Endothelial cell of umbilical vein (primary cell): ENCODE data around the gene PSMB9. TPM values are rescaled to one million over a fixed set of nuclear protein-coding genes. Genes with fewer than 3 reads are reported as not detected.

Experiments
- BruUV-seq: library from RNA; stranded (reverse); fragments of 400-500 nt; replicated peaks from 2 replicates; lab custom pipeline; 2021; lab: Mats Ljungman, UMichigan
- CTCF ChIA-PET: fragments of 300-600, 350-600 bp; sonication (Branson Sonifier 250); formaldehyde crosslinking; loops from one replicate; lab custom pipeline; 2021; ENCODE audit warnings: antibody characterized with exemption, inconsistent platforms; lab: Charles Lee
- POLR2A ChIA-PET: fragments of 300-600, 350-600 bp; sonication (Branson Sonifier 250); formaldehyde crosslinking; loops from one replicate; lab custom pipeline; 2021; ENCODE audit warnings: antibody characterized with exemption, inconsistent platforms; lab: Charles Lee
- DNase-seq: peaks from one replicate; pipeline ENCODE4 v3.0.0-alpha.2; 2011; ENCODE audit warnings: low read depth, low spot score
- FAIRE-seq: peaks from 2 replicates; lab custom pipeline; 2011; peaks lifted over from hg19 to GRCh38; lab: Jason Lieb, UNC
- H2AFZ ChIP-seq: 2 replicates; pipeline ENCODE4 v1.6.0; 2012; ENCODE audit warnings: low read depth, low read length, control low read depth, inconsistent platforms
- H3K27ac ChIP-seq: 2 replicates; pipeline ENCODE4 v1.5.1; 2011; ENCODE audit warnings: low read depth, mild to moderate bottlenecking, control low read depth, low read length, moderate library complexity; ENCODE audit not compliant: insufficient read depth
- H3K27me3 ChIP-seq, 2 experiments: 2 replicates each; pipeline versions ENCODE4 v1.6.0 to v1.6.1; 2011; ENCODE audit warnings: low read length in 2 of 2, mixed read lengths in 1 of 2; ENCODE audit not compliant: control insufficient read depth in 2 of 2, insufficient read depth in 2 of 2
- H3K36me3 ChIP-seq, 2 experiments: 2 replicates in 1 of 2; 3 replicates in 1 of 2; pipeline ENCODE4 v1.5.1; 2011; ENCODE audit warnings: low read length in 2 of 2, mild to moderate bottlenecking in 1 of 2, moderate library complexity in 1 of 2; ENCODE audit not compliant: control insufficient read depth in 2 of 2, insufficient read depth in 2 of 2; ENCODE audit errors: extremely low read depth in 1 of 2
- H3K4me1 ChIP-seq: 3 replicates; pipeline ENCODE4 v1.5.1; 2011; ENCODE audit warnings: mild to moderate bottlenecking, low read length; ENCODE audit not compliant: control insufficient read depth, insufficient read depth; ENCODE audit errors: extremely low read depth
- H3K4me2 ChIP-seq: 2 replicates; pipeline ENCODE4 v1.6.1; 2011; ENCODE audit warnings: low read length, control low read depth, mixed read lengths; ENCODE audit not compliant: insufficient read depth
- H3K4me3 ChIP-seq, 3 experiments: fragments of 200-600 bp in 1 of 3; sonication (generic), shearing (Covaris generic) in 1 of 3; replicated peaks in 1 of 3; 2 replicates each; pipeline ENCODE4 v1.5.1; 2011 to 2016; ENCODE audit warnings: control low read depth in 3 of 3, low read length in 3 of 3, mild to moderate bottlenecking in 2 of 3, inconsistent platforms in 1 of 3, low read depth in 1 of 3, moderate library complexity in 1 of 3; ENCODE audit not compliant: insufficient read depth in 1 of 3
- H3K79me2 ChIP-seq: 2 replicates; pipeline ENCODE4 v1.6.0; 2012; ENCODE audit warnings: low read length, inconsistent platforms; ENCODE audit not compliant: control insufficient read depth, insufficient read depth
- H3K9ac ChIP-seq: replicated peaks from 2 replicates; pipeline ENCODE3; 2011; ENCODE audit warnings: low read length, control low read depth; ENCODE audit not compliant: insufficient read depth; ENCODE audit errors: extremely low read depth
- H3K9me1 ChIP-seq: replicated peaks from 3 replicates; pipeline ENCODE4 v1.6.0; 2011; ENCODE audit warnings: mild to moderate bottlenecking, low read length; ENCODE audit not compliant: control insufficient read depth, insufficient read depth; ENCODE audit errors: extremely low read depth
- H3K9me3 ChIP-seq: replicated peaks from 2 replicates; pipeline ENCODE4 v1.5.1; 2012; ENCODE audit warnings: low read length, inconsistent platforms; ENCODE audit not compliant: control insufficient read depth, insufficient read depth
- H4K20me1 ChIP-seq: replicated peaks from 2 replicates; pipeline ENCODE3; 2011; ENCODE audit warnings: mild to moderate bottlenecking, low read length; ENCODE audit not compliant: control insufficient read depth, insufficient read depth; ENCODE audit errors: extremely low read depth
- CTCF ChIP-seq, 2 donors: IDR thresholded peaks; 1 replicate in 1 of 2; 2 replicates in 1 of 2; pipeline ENCODE4 v1.5.1; 2011; ENCODE audit warnings: low read length in 2 of 2, mild to moderate bottlenecking in 2 of 2, moderate library complexity in 2 of 2, control low read depth in 1 of 2, inconsistent platforms in 1 of 2, low read depth in 1 of 2; ENCODE audit not compliant: insufficient read depth in 1 of 2; ENCODE audit errors: extremely low read depth in 1 of 2
- EZH2 ChIP-seq: IDR thresholded peaks from 2 replicates; pipeline ENCODE4 v1.6.1; 2012; ENCODE audit warnings: borderline replicate concordance, low read depth, mild to moderate bottlenecking, moderate library complexity, low read length, inconsistent platforms; ENCODE audit not compliant: severe bottlenecking
- FOS ChIP-seq: IDR thresholded peaks from 2 replicates; pipeline ENCODE4 v1.6.1; 2011; ENCODE audit warnings: mild to moderate bottlenecking, low read length, moderate library complexity, borderline replicate concordance; ENCODE audit not compliant: insufficient read depth
- GATA2 ChIP-seq: IDR thresholded peaks from 2 replicates; pipeline ENCODE4 v1.7.0; 2011; ENCODE audit warnings: low read depth, mild to moderate bottlenecking, moderate library complexity, mixed read lengths, low read length; ENCODE audit not compliant: insufficient read length, insufficient read depth
- JUN ChIP-seq: IDR thresholded peaks from 2 replicates; pipeline ENCODE4 v1.6.1; 2011; ENCODE audit warnings: borderline replicate concordance, low read depth; ENCODE audit not compliant: insufficient read length, insufficient read depth
- MAX ChIP-seq: IDR thresholded peaks from 2 replicates; pipeline ENCODE4 v1.6.1; 2011; ENCODE audit not compliant: insufficient read depth, insufficient read length
- MYC ChIP-seq: IDR thresholded peaks from one replicate; pipeline ENCODE4 v1.6.1; 2011; ENCODE audit warnings: mild to moderate bottlenecking, low read depth, low read length
- POLR2A ChIP-seq: IDR thresholded peaks from 2 replicates; pipeline ENCODE4 v1.6.1; 2012; ENCODE audit warnings: low read depth, mild to moderate bottlenecking, control low read depth, low read length
- POLR2AphosphoS5 ChIP-seq: IDR thresholded peaks from 2 replicates; pipeline ENCODE4 v1.6.1; 2012; ENCODE audit warnings: low read depth, mild to moderate bottlenecking, control low read depth, low read length, moderate library complexity; ENCODE audit not compliant: insufficient read depth
- dilution Hi-C: fragments of 300-500 bp; cut with MboI; formaldehyde crosslinking; loops from one replicate; pipeline ENCODE4 v1.15.0; 2019; ENCODE audit warnings: low sequenced_read_pairs; ENCODE audit not compliant: extremely low pct_ligation_motif_present
- intact Hi-C: fragments of 100-400 bp; cut with micrococcal nuclease; formaldehyde crosslinking; loops from one replicate; pipeline ENCODE4 v1.10.0; 2022
- polyA plus RNA-seq, 4 experiments: library from polyadenylated mRNA; depleted of rRNA in 3 of 4; stranded (reverse) in 3 of 4; unstranded in 1 of 4; fragments of >200 nt; gene quantifications; 2 replicates each; pipeline versions ENCODE4 v1.2.1 to v1.2.3, GENCODE V29; 2011 to 2012; ENCODE audit warnings: missing spikeins in 1 of 4
- total RNA-seq: library from RNA; stranded (reverse); gene quantifications from 2 replicates; pipeline ENCODE4 v1.2.3, GENCODE V29; 2021

PSMB9 gene
- total and polyA plus RNA-seq, 2 donors (not counting 3 experiments of a cell fraction or from before 2014, with no cell fraction given): 6.3 TPM

- Histone ChIP-seq H3K9me1 (no peaks in the 10 kb centered on the region), H3K4me3 (no peak overlapping the region), H2AFZ (no peak overlapping the region), H4K20me1 (no peaks in the 10 kb centered on the region), H3K4me1 (no peaks in the 10 kb centered on the region), H3K27ac (no peak overlapping the region), H3K4me2 (no peak overlapping the region), H3K27me3 (peaks cover 4 to 17% of the 10 kb centered on the region in 2 experiments), H3K9me3 (no peaks in the 10 kb centered on the region), H3K9ac (no peak overlapping the region), H3K36me3 (no peaks in the 10 kb centered on the region), H3K79me2 (no peaks in the 10 kb centered on the region)
- no TSS peak for BruUV-seq
- TF ChIP-seq MYC: no peak
- TF ChIP-seq POLR2A: no peak
- TF ChIP-seq POLR2AphosphoS5: no peak
- intact Hi-C loops: no loop called here
- no peak for FAIRE-seq
- CTCF ChIA-PET: no interaction called here
- POLR2A ChIA-PET: no interaction called here
- no peak for DNase-seq
- dilution Hi-C loops: no loop called here
These were observed 38.0 kb upstream of the PSMB9 start for GRCh38 chr6:32815996-32816395.

DNA sequence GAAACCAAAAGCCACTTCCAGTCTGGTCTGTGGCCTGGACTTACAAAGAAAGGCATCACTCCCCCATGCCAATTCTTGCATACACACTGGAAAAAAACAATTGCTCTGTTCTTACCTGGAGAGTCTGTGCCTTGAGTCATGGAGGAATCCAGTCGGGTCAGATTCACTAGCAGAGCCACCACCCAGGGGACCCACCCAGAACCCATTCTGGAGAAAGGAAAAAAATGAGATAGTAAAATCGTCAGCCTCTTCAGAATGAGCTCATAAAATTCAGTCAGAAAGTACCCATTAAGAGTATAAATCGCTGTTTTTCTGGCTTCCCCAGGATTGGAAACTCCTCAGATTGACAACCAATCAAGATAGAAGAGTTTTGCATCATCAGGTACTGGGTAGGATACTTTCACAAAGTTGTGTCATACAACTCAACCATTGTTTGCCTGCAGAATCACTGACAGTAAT lies 37.2 kb upstream of the PSMB9 start, which contains the start of gene HLA-DOB:
HLA-DOB (minus strand) TSS at position 257 of the 459 bp plus-strand sequence; CDS start at position 206, 51 bp downstream.
- intact Hi-C loops (no loop called here), dilution Hi-C loops (no loop called here)
- ChIA-PET CTCF (no interaction called here), POLR2A (no interaction called here)
- TF ChIP-seq POLR2A (no peak), CTCF (IDR thresholded peaks at IDR 0.05; ENCODE audit: extremely low read depth in 1 of 2, insufficient read depth in 1 of 2, low read depth in 1 of 2, low read length in 2 of 2) (no peak), FOS (no peak), MYC (no peak), GATA2 (no peak), EZH2 (no peak), POLR2AphosphoS5 (no peak), MAX (no peak), JUN (no peak)
- H3K27ac ChIP-seq: no peak within 1 kb of the TSS
- no peaks in the 10 kb centered on the region for H3K36me3 ChIP-seq
- no peak within 1 kb of the TSS for H2AFZ ChIP-seq
- H3K27me3 ChIP-seq: peaks cover 4 to 17% of the 10 kb centered on the region in 2 experiments
- H3K9ac ChIP-seq: no peak within 1 kb of the TSS
- H3K9me1 ChIP-seq: no peaks in the 10 kb centered on the region
- H3K9me3 ChIP-seq: no peaks in the 10 kb centered on the region
- no peak within 1 kb of the TSS for H3K4me3 ChIP-seq
- peak; percentile 51 for DNase-seq
- H4K20me1 ChIP-seq: no peaks in the 10 kb centered on the region
- no peak within 1 kb of the TSS for H3K4me2 ChIP-seq
- no TSS peak for BruUV-seq
- no peaks in the 10 kb centered on the region for H3K79me2 ChIP-seq
- H3K4me1 ChIP-seq: no peaks in the 10 kb centered on the region
- FAIRE-seq: no peak
